ENCODE measurements around the gene LRRC4C.

- no peak for TF ChIP-seq CTCF (IDR thresholded peaks at IDR 0.05; ENCODE audit: low read depth, low read length, missing input control)
- no peak for TF ChIP-seq TAF1 (conservative IDR thresholded peaks at IDR 0.05)
- TF ChIP-seq SP1 (IDR thresholded peaks at IDR 0.05), result peak; percentile 48
- no peak for TF ChIP-seq ZBTB33 (IDR thresholded peaks at IDR 0.05)
- peak; percentile 51 for TF ChIP-seq YY1 (IDR thresholded peaks at IDR 0.05)
- TF ChIP-seq MAX (IDR thresholded peaks at IDR 0.05), result no peak
- TF ChIP-seq RAD21 (IDR thresholded peaks at IDR 0.05), result no peak
- no peak for TF ChIP-seq REST (IDR thresholded peaks at IDR 0.05)
- TF ChIP-seq JUND (IDR thresholded peaks at IDR 0.05), result no peak
- no peak for TF ChIP-seq EGR1 (IDR thresholded peaks at IDR 0.05; ENCODE audit: low read depth in 2 of 2)
- peak; percentile 50 to 76 for TF ChIP-seq RXRA (IDR thresholded peaks at IDR 0.05)
- no peak for TF ChIP-seq ATF3 (IDR thresholded peaks at IDR 0.05)
- TF ChIP-seq GABPA (IDR thresholded peaks at IDR 0.05 in 1 of 2, conservative IDR thresholded peaks at IDR 0.05 in 1 of 2), result no peak
- TF ChIP-seq FOXA1 (IDR thresholded peaks at IDR 0.05), result no peak
Measured at GRCh38 chr11:41119484-41119883, 340.0 kb downstream of the LRRC4C start.

Data from liver (tissue), 3 donors.